Erythroblast (primary cell): ENCODE results near the gene RFNG.

ENCODE experiments used
- GATA1 ChIP-seq: IDR thresholded peaks from 2 replicates; pipeline ENCODE4 v1.6.1; 2011; ENCODE audit warnings: low read depth, mild to moderate bottlenecking, control low read depth, low read length, moderate library complexity
- POLR2A ChIP-seq: IDR thresholded peaks from 2 replicates; pipeline ENCODE4 v1.6.1; 2011; ENCODE audit warnings: mild to moderate bottlenecking, low read length

- TF ChIP-seq POLR2A: peak; percentile 9
- TF ChIP-seq GATA1: no peak
Observed at GRCh38 chr17:82090549-82091263, 39.1 kb upstream of the RFNG start.
